Neural cell (in vitro differentiated cells): ENCODE data around the gene FGF14. TPM values are rescaled to one million over a fixed set of nuclear protein-coding genes. Genes with fewer than 3 reads are reported as not detected.
"Not testable (repeated sequence)": the region's sequence is repeated elsewhere in the genome, so short reads cannot be mapped to it uniquely, and the experiment has no call there.

Experiments used
- H2AFZ ChIP-seq: fragments of 200-600, 300-800 bp; sonication (generic), shearing (Covaris generic); 2 replicates; pipeline ENCODE4 v1.6.0; 2014; ENCODE audit warnings: low read depth, mild to moderate bottlenecking, antibody characterized with exemption, low read length, moderate library complexity
- H3F3A ChIP-seq: fragments of 200-600 bp; shearing (Covaris generic); 2 replicates; pipeline ENCODE4 v1.6.1; 2016; ENCODE audit warnings: mild to moderate bottlenecking, moderate library complexity, mixed read lengths, antibody characterized with exemption, low read length; ENCODE audit not compliant: insufficient read depth, poor library complexity, severe bottlenecking
- H3K27ac ChIP-seq: fragments of 200-600, 300-800 bp; sonication (generic), shearing (Covaris generic); 2 replicates; pipeline ENCODE4 v1.5.1; 2014; ENCODE audit warnings: mild to moderate bottlenecking, low read length, moderate library complexity
- H3K27me3 ChIP-seq: fragments of 300-800, 200-600 bp; sonication (generic), shearing (Covaris generic); 2 replicates; pipeline ENCODE4 v1.6.0; 2014; ENCODE audit warnings: mild to moderate bottlenecking, low read depth, low read length, moderate library complexity; ENCODE audit not compliant: insufficient read depth
- H3K36me3 ChIP-seq: fragments of 300-800, 200-600 bp; sonication (generic), shearing (Covaris generic); 2 replicates; pipeline ENCODE4 v1.5.1; 2014; ENCODE audit warnings: mild to moderate bottlenecking, antibody characterized with exemption, low read length, moderate library complexity; ENCODE audit not compliant: insufficient read depth
- H3K4me2 ChIP-seq: fragments of 300-800, 200-600 bp; sonication (generic), shearing (Covaris generic); 2 replicates; pipeline ENCODE4 v1.6.0; 2014; ENCODE audit warnings: mild to moderate bottlenecking, low read length
- H3K4me3 ChIP-seq: fragments of 300-800, 200-600 bp; sonication (generic), shearing (Covaris generic); 2 replicates; pipeline ENCODE4 v1.5.1; 2014; ENCODE audit warnings: mild to moderate bottlenecking, low read length, moderate library complexity
- H3K79me2 ChIP-seq: fragments of 200-600 bp; shearing (Covaris generic); replicated peaks from 2 replicates; pipeline ENCODE4 v1.6.0; 2014; ENCODE audit warnings: mild to moderate bottlenecking, low read length, moderate library complexity; ENCODE audit not compliant: insufficient read depth
- H3K9ac ChIP-seq: fragments of 300-800, 200-600 bp; sonication (generic), shearing (Covaris generic); 2 replicates; pipeline ENCODE4 v1.6.1; 2016; ENCODE audit warnings: mild to moderate bottlenecking, low read length, mixed read lengths
- H3K9me2 ChIP-seq: fragments of 200-600 bp; shearing (Covaris generic); 2 replicates; pipeline ENCODE4 v1.6.1; 2016; ENCODE audit warnings: mild to moderate bottlenecking, low read length, mixed read lengths; ENCODE audit not compliant: insufficient read depth
- H3K9me3 ChIP-seq: fragments of 200-600, 300-800 bp; sonication (generic), shearing (Covaris generic); 2 replicates; pipeline ENCODE4 v1.6.1; 2016; ENCODE audit warnings: mild to moderate bottlenecking, mixed run types, low read length, moderate library complexity, mixed read lengths
- H4K20me1 ChIP-seq: fragments of 200-600 bp; shearing (Covaris generic); 2 replicates; pipeline ENCODE4 v1.6.1; 2016; ENCODE audit warnings: mild to moderate bottlenecking, mixed run types; ENCODE audit not compliant: insufficient read depth
- EP300 ChIP-seq: fragments of 450-650 bp; conservative IDR thresholded peaks from 2 replicates; pipeline ENCODE4 v1.6.1; 2014; ENCODE audit warnings: antibody characterized with exemption, mild to moderate bottlenecking, moderate library complexity; ENCODE audit not compliant: poor library complexity, severe bottlenecking
- EZH2 ChIP-seq: fragments of 200-600, 300-800 bp; shearing (Covaris generic), sonication (generic); IDR thresholded peaks from 2 replicates; pipeline ENCODE4 v1.6.1; 2014; ENCODE audit warnings: antibody characterized with exemption, low read length, borderline replicate concordance, mild to moderate bottlenecking; ENCODE audit not compliant: insufficient read depth, poor library complexity, severe bottlenecking
- MXI1 ChIP-seq: fragments of 450-650 bp; conservative IDR thresholded peaks from 2 replicates; pipeline ENCODE4 v1.6.1; 2014; ENCODE audit warnings: antibody characterized with exemption, mild to moderate bottlenecking; ENCODE audit not compliant: poor library complexity, severe bottlenecking
- POLR2AphosphoS5 ChIP-seq: IDR thresholded peaks from 2 replicates; pipeline ENCODE4 v1.6.1; 2012
- SMC3 ChIP-seq: fragments of 450-650 bp; conservative IDR thresholded peaks from 2 replicates; pipeline ENCODE4 v1.6.1; 2014; ENCODE audit warnings: antibody characterized with exemption, mild to moderate bottlenecking, moderate library complexity; ENCODE audit not compliant: poor library complexity
- polyA plus RNA-seq: library from polyadenylated mRNA; depleted of rRNA; stranded (reverse); fragments of >200 nt; gene quantifications from 2 replicates; pipeline ENCODE4 v1.2.3, GENCODE V29; 2014
- TF ChIP-seq, protein P1 (sequence below): IDR thresholded peaks from 2 replicates; pipeline ENCODE4 v1.6.1; 2012; ENCODE audit warnings: borderline replicate concordance
- TF ChIP-seq, protein P2 (sequence below): fragments of 450-650 bp; IDR thresholded peaks from 2 replicates; pipeline ENCODE4 v1.5.1; 2014; ENCODE audit warnings: antibody characterized with exemption, mild to moderate bottlenecking, moderate library complexity; ENCODE audit not compliant: poor library complexity, severe bottlenecking

Gene FGF14
- polyA plus RNA-seq, 1 donor from 2014 or later = 36.4 TPM

DNA sequence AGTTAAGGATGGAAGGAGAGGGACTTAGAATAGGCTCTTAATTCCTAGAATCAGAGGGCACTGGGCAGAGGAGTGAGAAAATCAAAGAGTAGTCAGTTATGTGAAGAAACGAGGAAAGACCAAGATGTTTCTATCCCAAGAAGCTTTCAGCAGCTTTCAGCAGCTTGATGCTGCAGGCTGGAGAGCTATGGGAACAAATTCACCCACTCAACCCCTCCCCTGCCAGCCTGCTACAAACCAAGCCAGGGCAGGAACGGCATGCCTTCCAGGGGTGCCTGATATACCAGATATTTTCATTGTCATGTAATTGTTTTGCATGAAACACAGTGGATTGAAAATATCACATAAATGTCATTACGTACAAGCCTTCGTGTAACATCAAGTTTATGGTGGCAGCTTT, 262.2 kb downstream of the FGF14 start:
- H3K27me3 ChIP-seq = peaks cover 3% of the 10 kb centered on the region
- no peak overlapping the region for H3K9ac ChIP-seq
- H3K4me3 ChIP-seq = no peak overlapping the region
- H3K9me3 ChIP-seq = no peaks in the 10 kb centered on the region
- H3K36me3 ChIP-seq = no peaks in the 10 kb centered on the region
- TF ChIP-seq EZH2 (no peak), SMC3 (no peak), EP300 (no peak)
- TF ChIP-seq, protein P1, sequence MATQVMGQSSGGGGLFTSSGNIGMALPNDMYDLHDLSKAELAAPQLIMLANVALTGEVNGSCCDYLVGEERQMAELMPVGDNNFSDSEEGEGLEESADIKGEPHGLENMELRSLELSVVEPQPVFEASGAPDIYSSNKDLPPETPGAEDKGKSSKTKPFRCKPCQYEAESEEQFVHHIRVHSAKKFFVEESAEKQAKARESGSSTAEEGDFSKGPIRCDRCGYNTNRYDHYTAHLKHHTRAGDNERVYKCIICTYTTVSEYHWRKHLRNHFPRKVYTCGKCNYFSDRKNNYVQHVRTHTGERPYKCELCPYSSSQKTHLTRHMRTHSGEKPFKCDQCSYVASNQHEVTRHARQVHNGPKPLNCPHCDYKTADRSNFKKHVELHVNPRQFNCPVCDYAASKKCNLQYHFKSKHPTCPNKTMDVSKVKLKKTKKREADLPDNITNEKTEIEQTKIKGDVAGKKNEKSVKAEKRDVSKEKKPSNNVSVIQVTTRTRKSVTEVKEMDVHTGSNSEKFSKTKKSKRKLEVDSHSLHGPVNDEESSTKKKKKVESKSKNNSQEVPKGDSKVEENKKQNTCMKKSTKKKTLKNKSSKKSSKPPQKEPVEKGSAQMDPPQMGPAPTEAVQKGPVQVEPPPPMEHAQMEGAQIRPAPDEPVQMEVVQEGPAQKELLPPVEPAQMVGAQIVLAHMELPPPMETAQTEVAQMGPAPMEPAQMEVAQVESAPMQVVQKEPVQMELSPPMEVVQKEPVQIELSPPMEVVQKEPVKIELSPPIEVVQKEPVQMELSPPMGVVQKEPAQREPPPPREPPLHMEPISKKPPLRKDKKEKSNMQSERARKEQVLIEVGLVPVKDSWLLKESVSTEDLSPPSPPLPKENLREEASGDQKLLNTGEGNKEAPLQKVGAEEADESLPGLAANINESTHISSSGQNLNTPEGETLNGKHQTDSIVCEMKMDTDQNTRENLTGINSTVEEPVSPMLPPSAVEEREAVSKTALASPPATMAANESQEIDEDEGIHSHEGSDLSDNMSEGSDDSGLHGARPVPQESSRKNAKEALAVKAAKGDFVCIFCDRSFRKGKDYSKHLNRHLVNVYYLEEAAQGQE = no peak
- TF ChIP-seq, protein P2, sequence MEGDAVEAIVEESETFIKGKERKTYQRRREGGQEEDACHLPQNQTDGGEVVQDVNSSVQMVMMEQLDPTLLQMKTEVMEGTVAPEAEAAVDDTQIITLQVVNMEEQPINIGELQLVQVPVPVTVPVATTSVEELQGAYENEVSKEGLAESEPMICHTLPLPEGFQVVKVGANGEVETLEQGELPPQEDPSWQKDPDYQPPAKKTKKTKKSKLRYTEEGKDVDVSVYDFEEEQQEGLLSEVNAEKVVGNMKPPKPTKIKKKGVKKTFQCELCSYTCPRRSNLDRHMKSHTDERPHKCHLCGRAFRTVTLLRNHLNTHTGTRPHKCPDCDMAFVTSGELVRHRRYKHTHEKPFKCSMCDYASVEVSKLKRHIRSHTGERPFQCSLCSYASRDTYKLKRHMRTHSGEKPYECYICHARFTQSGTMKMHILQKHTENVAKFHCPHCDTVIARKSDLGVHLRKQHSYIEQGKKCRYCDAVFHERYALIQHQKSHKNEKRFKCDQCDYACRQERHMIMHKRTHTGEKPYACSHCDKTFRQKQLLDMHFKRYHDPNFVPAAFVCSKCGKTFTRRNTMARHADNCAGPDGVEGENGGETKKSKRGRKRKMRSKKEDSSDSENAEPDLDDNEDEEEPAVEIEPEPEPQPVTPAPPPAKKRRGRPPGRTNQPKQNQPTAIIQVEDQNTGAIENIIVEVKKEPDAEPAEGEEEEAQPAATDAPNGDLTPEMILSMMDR = no peak
- no peak overlapping the region for H3K27ac ChIP-seq
- H3K9me2 ChIP-seq = no peaks in the 10 kb centered on the region
- no peaks in the 10 kb centered on the region for H4K20me1 ChIP-seq
- no peak overlapping the region for H2AFZ ChIP-seq
- H3K4me2 ChIP-seq = no peak overlapping the region
- no peaks in the 10 kb centered on the region for H3F3A ChIP-seq
- H3K79me2 ChIP-seq = no peaks in the 10 kb centered on the region

DNA sequence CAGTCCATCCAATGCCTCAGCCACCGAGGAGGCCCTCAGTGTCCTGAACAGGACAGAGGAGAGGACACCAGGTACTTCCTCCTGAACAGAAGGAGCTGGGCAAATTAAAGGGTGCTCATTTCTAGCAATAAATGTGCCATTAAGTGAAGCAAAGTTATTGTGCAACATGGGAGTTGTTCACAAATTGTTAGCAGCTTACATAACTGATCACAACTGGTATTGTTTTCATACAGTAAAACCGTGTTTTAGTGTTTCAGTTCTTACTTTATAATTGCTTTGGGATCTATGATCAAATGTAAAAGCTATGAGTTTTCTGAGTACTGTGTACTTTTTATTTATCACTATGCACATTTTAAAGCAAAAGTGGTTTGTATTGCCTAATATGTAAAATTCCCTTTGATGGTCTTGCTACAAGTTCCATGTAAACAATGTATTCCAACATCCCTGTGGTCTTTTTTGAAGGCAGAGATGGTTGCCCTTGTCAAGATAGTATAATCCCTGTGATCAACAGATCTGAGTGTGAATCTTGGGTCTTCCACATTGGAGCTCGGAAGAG, 263.1 kb downstream of the FGF14 start:
- no peak overlapping the region for H3K4me2 ChIP-seq
- no peaks in the 10 kb centered on the region for H3K9me3 ChIP-seq
- H2AFZ ChIP-seq = no peak overlapping the region
- H3K79me2 ChIP-seq = no peaks in the 10 kb centered on the region
- H3K9me2 ChIP-seq = no peaks in the 10 kb centered on the region
- H3K4me3 ChIP-seq = no peak overlapping the region
- TF ChIP-seq POLR2AphosphoS5 (no peak), MXI1 (no peak)
- peaks cover 3% of the 10 kb centered on the region for H3K27me3 ChIP-seq
- H4K20me1 ChIP-seq = no peaks in the 10 kb centered on the region
- H3K9ac ChIP-seq = no peak overlapping the region
- no peaks in the 10 kb centered on the region for H3F3A ChIP-seq
- no peaks in the 10 kb centered on the region for H3K36me3 ChIP-seq
- no peak overlapping the region for H3K27ac ChIP-seq

- H4K20me1 ChIP-seq, H3K36me3 ChIP-seq, H2AFZ ChIP-seq, H3K4me2 ChIP-seq, H3K4me3 ChIP-seq, H3K9ac ChIP-seq, H3K27me3 ChIP-seq, H3F3A ChIP-seq, H3K9me3 ChIP-seq, H3K9me2 ChIP-seq, H3K27ac ChIP-seq, H3K79me2 ChIP-seq: not testable (repeated sequence)
Measured at GRCh38 chr13:102137904-102138303, 263.9 kb downstream of the FGF14 start.
